Esophagus muscularis mucosa (tissue), 4 donors: Measurements from ENCODE around the gene GSTCD. TPM values are rescaled to one million over a fixed set of nuclear protein-coding genes. Genes with fewer than 3 reads are reported as not detected.
A peak's percentile ranks its signal among the peaks of the same experiment; 100 is the strongest.

Experiments
- DNase-seq: peaks from one replicate; pipeline ENCODE4 v3.0.0-alpha.2; 2017; ENCODE audit errors: extremely low spot score
- H3K27ac ChIP-seq, 4 donors: fragments of 200-600 bp; sonication (generic); replicated peaks in 1 of 4; 1 replicate in 3 of 4; 2 replicates in 1 of 4; pipeline ENCODE4 v1.5.1; 2016 to 2019; ENCODE audit warnings: mild to moderate bottlenecking in 1 of 4
- H3K27me3 ChIP-seq, 4 donors: fragments of 200-600 bp; sonication (generic); one replicate each; pipeline versions ENCODE4 v1.5.1 to v1.6.0; 2016 to 2019
- H3K36me3 ChIP-seq, 4 donors: fragments of 200-600 bp; sonication (generic); one replicate each; pipeline ENCODE4 v1.5.1; 2016 to 2019
- H3K4me1 ChIP-seq, 4 donors: fragments of 200-600 bp; sonication (generic); one replicate each; pipeline ENCODE4 v1.5.1; 2016 to 2019
- H3K4me3 ChIP-seq, 4 donors: fragments of 200-600 bp; sonication (generic); 1 replicate in 2 of 4; 2 replicates in 2 of 4; pipeline ENCODE4 v1.5.1; 2016 to 2019; ENCODE audit warnings: mild to moderate bottlenecking in 4 of 4, moderate library complexity in 1 of 4
- H3K9me3 ChIP-seq, 4 donors: fragments of 200-600 bp; sonication (generic); 1 replicate in 3 of 4; 2 replicates in 1 of 4; pipeline ENCODE4 v1.5.1; 2016 to 2019
- EP300 ChIP-seq: sonication (generic); formaldehyde crosslinking; IDR thresholded peaks from one replicate; pipeline ENCODE4 v1.6.1; 2017; ENCODE audit warnings: antibody characterized with exemption
- POLR2A ChIP-seq: fragments of 450-650 bp; IDR thresholded peaks from one replicate; pipeline ENCODE4 v1.6.1; 2017; ENCODE audit warnings: antibody characterized with exemption, moderate library complexity, mild to moderate bottlenecking, low read depth
- POLR2AphosphoS5 ChIP-seq, 2 donors: sonication (generic); formaldehyde crosslinking; IDR thresholded peaks; one replicate each; pipeline ENCODE4 v1.6.1; 2017; ENCODE audit warnings: antibody characterized with exemption in 2 of 2
- WGBS: methylation state at CpG from one replicate; pipeline ENCODE4 v1.1.5; 2018; 5-methylcytosine and 5-hydroxymethylcytosine counted together
- intact Hi-C: fragments of 100-400 bp; cut with DNase I; formaldehyde crosslinking; loops from one replicate; pipeline ENCODE4 v1.15.1; 2023
- total RNA-seq, 4 donors: library from RNA; depleted of rRNA; stranded (reverse); fragments of >200 nt; gene quantifications; one replicate each; pipeline versions ENCODE4 v1.1.0 to v1.2.1, GENCODE V29; 2016
- TF ChIP-seq, protein P1 (sequence below), 3 experiments: fragments of 200-600 bp in 2 of 3; fragments of 450-650 bp in 1 of 3; sonication (generic) in 2 of 3; IDR thresholded peaks; one replicate each; pipeline ENCODE4 v1.5.1; 2017 to 2019; ENCODE audit warnings: antibody characterized with exemption in 3 of 3, mild to moderate bottlenecking in 2 of 3, moderate library complexity in 1 of 3

GSTCD gene, protein sequence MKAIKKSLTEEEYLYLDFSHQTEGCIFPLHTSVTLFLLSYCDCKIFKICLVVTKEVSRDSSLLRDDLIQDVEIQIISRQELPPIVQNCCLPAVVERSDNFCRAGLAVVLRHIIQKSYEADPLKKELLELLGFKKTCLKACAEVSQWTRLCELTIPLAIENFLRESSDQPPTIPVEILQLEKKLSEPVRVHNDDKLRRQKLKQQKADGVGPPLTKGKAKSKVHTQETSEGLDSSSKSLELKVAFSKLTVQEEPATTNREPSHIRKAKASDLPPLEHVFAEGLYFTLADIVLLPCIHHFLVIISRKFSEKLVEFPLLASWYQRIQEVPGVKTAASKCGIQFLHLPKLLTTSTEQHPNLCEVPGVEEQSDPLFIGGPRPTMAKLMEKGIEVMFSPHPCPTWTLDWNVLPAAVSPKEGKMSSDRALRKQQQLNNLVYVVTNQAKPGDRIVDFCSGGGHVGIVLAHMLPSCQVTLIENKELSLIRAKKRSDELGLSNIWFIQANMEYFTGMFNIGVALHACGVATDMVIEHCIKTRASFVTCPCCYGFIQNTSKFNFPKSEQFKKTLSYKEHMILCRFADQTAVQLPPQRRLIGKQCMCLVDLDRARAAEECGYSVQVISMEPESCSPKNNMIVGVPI
- 10 to 100 TPM in 1 of 4 donors, 1 to 10 TPM in 3; 5.2 to 14.5 (median 8.1) TPM for total RNA-seq

GRCh38 chr4:105708181-105709080 lies at the start of gene GSTCD, which contains the start of gene INTS12:
TSS of gene GSTCD (plus strand) at chr4:105708784. CDS start at chr4:105717614, 8,830 bp downstream.
TSS of gene INTS12 (minus strand) at chr4:105708689. CDS start at chr4:105700005, 8,684 bp downstream.
- intact Hi-C loops, result loop anchor here (5.0 to 10.0 kb wide), 2 partner anchors 236 to 356 kb away; partner anchors contain the start of gene PPA2
- Histone ChIP-seq H3K27me3 (no peaks in the 10 kb centered on the region), H3K27ac (peak within 1 kb of the TSS; percentile 82 to 96 (median 86)), H3K36me3 (peaks cover 0 to 2% (median 0%) of the 10 kb centered on the region in 4 donors), H3K9me3 (no peaks in the 10 kb centered on the region), H3K4me1 (peaks cover 16 to 41% (median 31%) of the 10 kb centered on the region in 4 donors), H3K4me3 (peak within 1 kb of the TSS; percentile 72 to 92 (median 78))
- 0% methylated on average over 28 of the region's 63 CpGs for WGBS
- peak; percentile 98 for DNase-seq
- TF ChIP-seq EP300 (no peak), POLR2A (peak; percentile 58), POLR2AphosphoS5 (IDR thresholded peaks at IDR 0.05) (peak; percentile 87 to 92)
- TF ChIP-seq, protein P1, sequence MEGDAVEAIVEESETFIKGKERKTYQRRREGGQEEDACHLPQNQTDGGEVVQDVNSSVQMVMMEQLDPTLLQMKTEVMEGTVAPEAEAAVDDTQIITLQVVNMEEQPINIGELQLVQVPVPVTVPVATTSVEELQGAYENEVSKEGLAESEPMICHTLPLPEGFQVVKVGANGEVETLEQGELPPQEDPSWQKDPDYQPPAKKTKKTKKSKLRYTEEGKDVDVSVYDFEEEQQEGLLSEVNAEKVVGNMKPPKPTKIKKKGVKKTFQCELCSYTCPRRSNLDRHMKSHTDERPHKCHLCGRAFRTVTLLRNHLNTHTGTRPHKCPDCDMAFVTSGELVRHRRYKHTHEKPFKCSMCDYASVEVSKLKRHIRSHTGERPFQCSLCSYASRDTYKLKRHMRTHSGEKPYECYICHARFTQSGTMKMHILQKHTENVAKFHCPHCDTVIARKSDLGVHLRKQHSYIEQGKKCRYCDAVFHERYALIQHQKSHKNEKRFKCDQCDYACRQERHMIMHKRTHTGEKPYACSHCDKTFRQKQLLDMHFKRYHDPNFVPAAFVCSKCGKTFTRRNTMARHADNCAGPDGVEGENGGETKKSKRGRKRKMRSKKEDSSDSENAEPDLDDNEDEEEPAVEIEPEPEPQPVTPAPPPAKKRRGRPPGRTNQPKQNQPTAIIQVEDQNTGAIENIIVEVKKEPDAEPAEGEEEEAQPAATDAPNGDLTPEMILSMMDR (IDR thresholded peaks at IDR 0.05), result peak in 1 of 3 experiments; percentile 20

- H3K27me3 ChIP-seq, result no peaks in the 10 kb centered on the region
- 74% methylated on average over 4 of the region's 6 CpGs for WGBS
Measured at GRCh38 chr4:105659190-105659589, 49.4 kb upstream of the GSTCD start.

DNA sequence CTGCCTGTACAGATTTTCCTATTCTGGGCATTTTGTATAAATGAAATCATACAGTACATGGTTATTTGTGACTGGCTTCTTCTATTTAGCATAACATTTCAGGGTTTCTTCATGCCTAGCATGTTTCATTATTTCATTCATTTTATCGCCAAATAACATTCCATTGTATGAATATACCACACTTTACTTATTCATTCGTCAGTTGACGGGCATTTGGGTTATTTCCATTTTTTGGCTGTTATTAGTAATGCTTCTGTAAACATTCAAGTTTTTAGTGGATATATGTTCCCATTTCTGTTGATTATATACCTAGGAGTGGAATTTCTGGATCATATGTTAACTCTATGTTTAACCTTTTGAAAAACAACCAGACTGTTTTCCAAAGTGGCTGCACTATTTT lies 47.6 kb upstream of the GSTCD start:
- TF ChIP-seq POLR2A (no peak), POLR2AphosphoS5 (IDR thresholded peaks at IDR 0.05) (no peak), EP300 (no peak)
- TF ChIP-seq, protein P1 (IDR thresholded peaks at IDR 0.05), result no peak
- no peak for DNase-seq
- H3K9me3 ChIP-seq, result no peaks in the 10 kb centered on the region
- 90% methylated on average over 3 of the region's 3 CpGs for WGBS
- no peaks in the 10 kb centered on the region for H3K4me1 ChIP-seq
- H3K36me3 ChIP-seq, result no peaks in the 10 kb centered on the region
- intact Hi-C loops, result no loop called here
- no peaks in the 10 kb centered on the region for H3K27me3 ChIP-seq
- H3K4me3 ChIP-seq, result no peak overlapping the region
- H3K27ac ChIP-seq, result no peak overlapping the region

More at GRCh38 chr4:105659190-105659589, 49.4 kb upstream of the GSTCD start:
- H3K4me1 ChIP-seq, result no peaks in the 10 kb centered on the region
- H3K27ac ChIP-seq, result no peak overlapping the region
- no peak for DNase-seq
- H3K4me3 ChIP-seq, result no peak overlapping the region
- H3K36me3 ChIP-seq, result no peaks in the 10 kb centered on the region
- intact Hi-C loops, result no loop called here
- H3K9me3 ChIP-seq, result no peaks in the 10 kb centered on the region
- TF ChIP-seq, protein P1 (IDR thresholded peaks at IDR 0.05), result no peak
- TF ChIP-seq POLR2AphosphoS5 (IDR thresholded peaks at IDR 0.05) (no peak), EP300 (no peak), POLR2A (no peak)

GRCh38 chr4:105662935-105663675 lies 45.5 kb upstream of the GSTCD start:
- Histone ChIP-seq H3K27me3 (no peaks in the 10 kb centered on the region), H3K36me3 (no peaks in the 10 kb centered on the region), H3K4me3 (no peak overlapping the region), H3K27ac (no peak overlapping the region), H3K9me3 (no peaks in the 10 kb centered on the region), H3K4me1 (no peaks in the 10 kb centered on the region)
- TF ChIP-seq, protein P1 (IDR thresholded peaks at IDR 0.05), result no peak
- TF ChIP-seq POLR2A, result no peak
- no peak for TF ChIP-seq POLR2AphosphoS5 (IDR thresholded peaks at IDR 0.05)
- no peak for TF ChIP-seq EP300
- DNase-seq, result no peak
- WGBS, result 90% methylated on average over 2 of the region's 2 CpGs
- intact Hi-C loops, result no loop called here
